GM12872 (cell line): Measurements from ENCODE around the gene DRAP1.

Experiments
- TF ChIP-seq, protein P1 (sequence below): IDR thresholded peaks from 3 replicates; pipeline ENCODE4 v1.5.1; 2011; ENCODE audit warnings: low read depth, mild to moderate bottlenecking, low read length, moderate library complexity; ENCODE audit not compliant: insufficient read depth

Gene DRAP1

GRCh38 chr11:65883786-65884715, 35.2 kb upstream of the DRAP1 start:
- TF ChIP-seq, protein P1, sequence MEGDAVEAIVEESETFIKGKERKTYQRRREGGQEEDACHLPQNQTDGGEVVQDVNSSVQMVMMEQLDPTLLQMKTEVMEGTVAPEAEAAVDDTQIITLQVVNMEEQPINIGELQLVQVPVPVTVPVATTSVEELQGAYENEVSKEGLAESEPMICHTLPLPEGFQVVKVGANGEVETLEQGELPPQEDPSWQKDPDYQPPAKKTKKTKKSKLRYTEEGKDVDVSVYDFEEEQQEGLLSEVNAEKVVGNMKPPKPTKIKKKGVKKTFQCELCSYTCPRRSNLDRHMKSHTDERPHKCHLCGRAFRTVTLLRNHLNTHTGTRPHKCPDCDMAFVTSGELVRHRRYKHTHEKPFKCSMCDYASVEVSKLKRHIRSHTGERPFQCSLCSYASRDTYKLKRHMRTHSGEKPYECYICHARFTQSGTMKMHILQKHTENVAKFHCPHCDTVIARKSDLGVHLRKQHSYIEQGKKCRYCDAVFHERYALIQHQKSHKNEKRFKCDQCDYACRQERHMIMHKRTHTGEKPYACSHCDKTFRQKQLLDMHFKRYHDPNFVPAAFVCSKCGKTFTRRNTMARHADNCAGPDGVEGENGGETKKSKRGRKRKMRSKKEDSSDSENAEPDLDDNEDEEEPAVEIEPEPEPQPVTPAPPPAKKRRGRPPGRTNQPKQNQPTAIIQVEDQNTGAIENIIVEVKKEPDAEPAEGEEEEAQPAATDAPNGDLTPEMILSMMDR: no peak

DNA sequence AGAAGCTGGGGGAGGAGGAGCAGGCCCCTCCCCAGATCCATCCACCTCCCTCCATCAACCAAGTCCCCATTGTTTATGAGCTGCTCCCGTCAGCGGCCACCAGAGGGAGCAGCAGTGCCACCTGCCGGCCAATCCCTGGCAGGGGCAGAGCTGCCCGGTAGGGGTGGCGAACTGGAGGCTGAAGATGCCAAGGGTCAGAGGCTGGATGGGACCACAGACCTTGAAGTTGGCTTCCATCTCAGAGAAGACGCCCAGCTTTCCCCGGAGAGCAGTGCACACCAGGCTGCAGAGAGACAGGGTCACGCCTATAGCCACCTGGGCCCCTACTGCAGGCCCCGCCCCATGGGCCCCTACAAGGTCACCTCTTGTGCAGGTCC, 34.5 kb upstream of the DRAP1 start:
- TF ChIP-seq, protein P1: peak; percentile 100

- TF ChIP-seq, protein P1: no peak
These were observed 34.0 kb upstream of the DRAP1 start for GRCh38 chr11:65885231-65885630.

DNA sequence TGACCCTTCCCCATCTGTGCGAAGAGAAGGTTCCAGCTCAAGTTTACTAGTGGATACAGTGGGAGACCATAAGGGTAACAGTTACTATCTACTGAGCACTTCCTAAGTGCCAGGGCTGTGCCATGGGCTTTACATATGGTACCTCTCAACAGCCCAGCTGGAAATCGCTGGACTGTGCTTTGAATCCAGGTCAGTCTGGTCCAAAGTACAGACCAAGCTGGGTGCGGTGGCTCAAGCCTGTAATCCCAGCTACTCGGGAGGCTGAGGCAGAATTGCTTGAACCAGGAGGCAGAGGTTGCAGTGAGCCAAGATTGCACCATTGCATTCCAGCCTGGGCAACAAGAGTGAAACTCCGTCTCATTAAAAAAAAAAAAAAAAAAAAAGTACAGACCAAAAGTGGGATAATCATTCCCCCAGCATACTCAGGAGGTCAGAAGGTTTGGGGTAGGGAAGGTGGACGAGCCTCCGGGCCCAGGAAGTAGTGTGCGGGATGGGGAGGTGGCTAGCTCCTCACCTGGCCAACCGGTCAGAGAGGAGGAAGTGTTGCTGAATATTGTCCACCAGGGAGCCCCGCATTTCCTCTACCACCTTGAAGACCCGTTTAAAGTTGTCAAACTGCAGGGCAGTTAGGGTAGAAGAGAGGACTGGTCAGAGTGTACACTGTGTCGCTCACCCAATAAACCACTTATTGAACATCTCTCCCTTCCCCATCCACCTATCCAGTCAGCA, 33.3 kb upstream of the DRAP1 start:
- TF ChIP-seq, protein P1: no peak

DNA sequence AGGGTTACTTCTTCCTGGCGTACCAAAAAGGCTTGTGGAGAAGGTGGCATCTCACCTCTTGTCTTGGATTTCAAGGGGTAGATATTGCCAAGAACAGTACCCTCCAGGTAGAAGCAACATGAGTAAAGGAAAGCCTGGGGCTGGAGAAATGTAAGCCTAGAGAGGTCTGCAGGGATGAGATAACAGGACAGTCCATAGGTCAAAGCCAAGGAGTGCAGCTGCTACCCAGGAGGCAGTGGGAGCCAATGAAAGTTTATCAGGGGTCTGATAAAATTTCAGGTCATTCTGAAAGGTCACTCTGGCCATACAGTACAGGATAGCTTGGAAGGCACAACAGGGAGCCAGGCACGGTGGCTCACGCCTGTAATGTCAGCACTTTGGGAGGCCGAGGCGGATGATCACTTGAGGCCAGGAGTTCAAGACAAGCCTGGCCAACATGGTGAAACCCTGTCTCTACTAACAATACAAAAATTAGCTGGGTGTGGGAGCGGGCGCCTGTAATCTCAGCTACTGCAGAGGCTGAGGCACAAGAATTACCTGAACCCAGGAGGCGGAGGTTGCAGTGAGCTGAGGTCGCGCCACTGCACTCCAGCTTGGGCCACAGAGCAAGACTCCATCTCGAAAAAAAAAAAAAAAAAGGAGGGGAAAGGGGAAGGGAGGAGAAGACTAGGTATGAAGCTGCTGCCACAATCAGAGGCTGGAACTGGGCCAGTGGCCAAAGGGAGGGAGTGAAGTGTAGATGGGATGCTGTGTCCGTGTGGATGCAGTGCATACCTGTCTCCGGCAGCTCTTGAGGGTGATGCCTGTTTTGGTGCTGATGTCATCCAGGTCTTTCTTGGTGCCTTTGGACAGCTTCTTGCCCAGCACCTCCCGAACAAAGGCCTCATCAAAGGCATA, 32.2 kb upstream of the DRAP1 start:
- TF ChIP-seq, protein P1: no peak

GRCh38 chr11:65887723-65888162, 31.5 kb upstream of the DRAP1 start:
- TF ChIP-seq, protein P1: no peak
